GM04503 (cell line): Measurements from ENCODE around the gene RAB11FIP3.

Experiments
- DNase-seq: peaks from one replicate; pipeline ENCODE4 v3.0.0-alpha.2; 2012; ENCODE audit warnings: low read depth

Gene RAB11FIP3

GRCh38 chr16:567373-568256 lies 142.2 kb downstream of the RAB11FIP3 start:
- no peak for DNase-seq

- no peak for DNase-seq
Measured at GRCh38 chr16:568401-569258, 143.2 kb downstream of the RAB11FIP3 start.

GRCh38 chr16:569445-570254 lies 144.2 kb downstream of the RAB11FIP3 start, which contains the start of gene PIGQ:
TSS of gene PIGQ (plus strand) at chr16:569968. CDS start at chr16:574075, 4,107 bp downstream.
- no peak for DNase-seq
